Activated naive CD4-positive, alpha-beta T cell treated with anti-CD3 and anti-CD28 coated beads for 36 hours (primary cell): ENCODE data around the gene PDCL2. TPM values are rescaled to one million over a fixed set of nuclear protein-coding genes. Genes with fewer than 3 reads are reported as not detected.
A peak's percentile ranks its signal among the peaks of the same experiment; 100 is the strongest.

ENCODE experiments used
- CTCF ChIA-PET: fragments of 350-600 bp; sonication (Branson Sonifier 250); formaldehyde crosslinking; loops from one replicate; lab custom pipeline; 2021; ENCODE audit warnings: antibody characterized with exemption; lab: Charles Lee
- DNase-seq: peaks from one replicate; pipeline ENCODE4 v3.0.0-alpha.2; 2020
- H3K27ac Mint-ChIP-seq: one replicate; pipeline ENCODE4 v1.8.0; 2021; ENCODE audit warnings: mild to moderate bottlenecking, mixed read lengths
- H3K27me3 Mint-ChIP-seq: one replicate; pipeline ENCODE4 v1.8.0; 2021; ENCODE audit warnings: low read depth, mixed read lengths
- H3K36me3 Mint-ChIP-seq: one replicate; pipeline ENCODE4 v1.8.0; 2021; ENCODE audit warnings: low read depth, mixed read lengths
- H3K4me1 Mint-ChIP-seq: one replicate; pipeline ENCODE4 v1.8.0; 2021; ENCODE audit warnings: low read depth, mixed read lengths
- H3K4me3 Mint-ChIP-seq: one replicate; pipeline ENCODE4 v1.8.0; 2021; ENCODE audit warnings: mild to moderate bottlenecking, moderate library complexity, mixed read lengths
- H3K9me3 Mint-ChIP-seq: one replicate; pipeline ENCODE4 v1.8.0; 2021; ENCODE audit warnings: mixed read lengths
- intact Hi-C: fragments of 100-400 bp; cut with micrococcal nuclease; formaldehyde crosslinking; loops from one replicate; pipeline ENCODE4 v1.15.1; 2023
- total RNA-seq, 2 experiments: library from RNA; stranded (reverse); gene quantifications; one replicate each; pipeline ENCODE4 v1.2.3, GENCODE V29; 2021

The PDCL2 gene
- total RNA-seq, 2 experiments from 2014 or later = not detected

GRCh38 chr4:55546756-55547465, 45.1 kb downstream of the PDCL2 start, which contains the start of gene CLOCK:
Gene CLOCK, minus strand, starts transcription at chr4:55546909. Its CDS starts 64,124 bp downstream, at chr4:55482785.
- H3K4me3 Mint-ChIP-seq = peak within 1 kb of the TSS; percentile 84
- CTCF ChIA-PET = interaction anchor here (0.6 to 2.0 kb wide), 3 partner anchors 201 to 940 kb away, joined by 4 to 11 read pairs (median 6); partner anchors contain the start of gene SRD5A3
- DNase-seq = peak; percentile 83
- H3K27ac Mint-ChIP-seq = peak within 1 kb of the TSS; percentile 89
- H3K27me3 Mint-ChIP-seq = no peaks in the 10 kb centered on the region
- peaks cover 50% of the 10 kb centered on the region for H3K4me1 Mint-ChIP-seq
- intact Hi-C loops = loop anchor here (1.0 to 5.0 kb wide), 9 partner anchors 90 to 1430 kb away; partner anchors contain the start of genes CEP135, EXOC1, NMU and NOA1
- H3K36me3 Mint-ChIP-seq = no peaks in the 10 kb centered on the region
- no peaks in the 10 kb centered on the region for H3K9me3 Mint-ChIP-seq

- H3K36me3 Mint-ChIP-seq = no peaks in the 10 kb centered on the region
- peak overlapping the region; percentile 84 for H3K4me3 Mint-ChIP-seq
- no peak for DNase-seq
- no peaks in the 10 kb centered on the region for H3K9me3 Mint-ChIP-seq
- CTCF ChIA-PET = interaction anchor here (1.0 to 2.0 kb wide), 3 partner anchors 201 to 321 kb away, joined by 3 to 11 read pairs (median 4); partner anchors contain the start of genes EXOC1 and SRD5A3
- no peaks in the 10 kb centered on the region for H3K27me3 Mint-ChIP-seq
- intact Hi-C loops = loop anchor here (1.0 to 5.0 kb wide), 9 partner anchors 91 to 1431 kb away; partner anchors contain the start of genes CEP135, EXOC1, NMU and NOA1
- no peak overlapping the region for H3K27ac Mint-ChIP-seq
- H3K4me1 Mint-ChIP-seq = peaks cover 50% of the 10 kb centered on the region
Observed at GRCh38 chr4:55546506-55546755, 45.6 kb downstream of the PDCL2 start.

- peak overlapping the region; percentile 83 for H3K27ac Mint-ChIP-seq
- no peaks in the 10 kb centered on the region for H3K36me3 Mint-ChIP-seq
- H3K9me3 Mint-ChIP-seq = no peaks in the 10 kb centered on the region
- peak overlapping the region; percentile 84 for H3K4me3 Mint-ChIP-seq
- peak; percentile 61 for DNase-seq
- CTCF ChIA-PET = interaction anchor here (0.8 to 2.0 kb wide), 4 partner anchors 200 to 1617 kb away, joined by 3 to 11 read pairs (median 4); partner anchors contain the start of genes EXOC1 and SRD5A3
- H3K27me3 Mint-ChIP-seq = no peaks in the 10 kb centered on the region
- peaks cover 52% of the 10 kb centered on the region for H3K4me1 Mint-ChIP-seq
- intact Hi-C loops = loop anchor here (1.0 to 5.0 kb wide), 9 partner anchors 91 to 1431 kb away; partner anchors contain the start of genes CEP135, EXOC1, NMU and NOA1
Observed at GRCh38 chr4:55545641-55546505, 46.2 kb downstream of the PDCL2 start.

- Mint-ChIP-seq H3K4me3 (peak overlapping the region; percentile 84), H3K27ac (no peak overlapping the region), H3K4me1 (peaks cover 51% of the 10 kb centered on the region), H3K9me3 (no peaks in the 10 kb centered on the region), H3K27me3 (no peaks in the 10 kb centered on the region), H3K36me3 (peaks cover 3% of the 10 kb centered on the region)
- DNase-seq = no peak
- intact Hi-C loops = loop anchor here (5.0 kb wide), 3 partner anchors 92 to 1432 kb away; partner anchors contain the start of genes NMU, NOA1 and POLR2B
- CTCF ChIA-PET = interaction anchor here (0.5 to 2.0 kb wide), 4 partner anchors 92 to 1618 kb away, joined by 3 to 11 read pairs (median 4); partner anchors contain the start of gene SRD5A3
Observed at GRCh38 chr4:55545151-55545550, 46.9 kb downstream of the PDCL2 start.

- CTCF ChIA-PET = no interaction called here
- peaks cover 3% of the 10 kb centered on the region for H3K36me3 Mint-ChIP-seq
- H3K4me1 Mint-ChIP-seq = peaks cover 48% of the 10 kb centered on the region
- no peak for DNase-seq
- H3K4me3 Mint-ChIP-seq = no peak overlapping the region
- intact Hi-C loops = no loop called here
- no peaks in the 10 kb centered on the region for H3K9me3 Mint-ChIP-seq
- no peaks in the 10 kb centered on the region for H3K27me3 Mint-ChIP-seq
- no peak overlapping the region for H3K27ac Mint-ChIP-seq
Observed at GRCh38 chr4:55543858-55544257, 48.2 kb downstream of the PDCL2 start.

- Mint-ChIP-seq H3K9me3 (no peaks in the 10 kb centered on the region), H3K36me3 (peaks cover 5% of the 10 kb centered on the region), H3K27me3 (no peaks in the 10 kb centered on the region), H3K4me3 (no peak overlapping the region), H3K27ac (no peak overlapping the region), H3K4me1 (peaks cover 53% of the 10 kb centered on the region)
- CTCF ChIA-PET = no interaction called here
- DNase-seq = no peak
- intact Hi-C loops = no loop called here
Observed at GRCh38 chr4:55540271-55540670, 51.8 kb downstream of the PDCL2 start.

- H3K27ac Mint-ChIP-seq = no peak overlapping the region
- no peak for DNase-seq
- intact Hi-C loops = no loop called here
- CTCF ChIA-PET = interaction anchor here (0.7 kb wide), 1 partner anchor 227 kb away, joined by 4 read pairs; no protein-coding TSS in a partner anchor
- H3K4me1 Mint-ChIP-seq = peaks cover 48% of the 10 kb centered on the region
- H3K27me3 Mint-ChIP-seq = no peaks in the 10 kb centered on the region
- no peak overlapping the region for H3K4me3 Mint-ChIP-seq
- H3K9me3 Mint-ChIP-seq = no peaks in the 10 kb centered on the region
- peaks cover 5% of the 10 kb centered on the region for H3K36me3 Mint-ChIP-seq
Observed at GRCh38 chr4:55539658-55540057, 52.4 kb downstream of the PDCL2 start.

GRCh38 chr4:55538531-55538930, 53.5 kb downstream of the PDCL2 start:
- CTCF ChIA-PET = interaction anchor here (0.6 kb wide), 1 partner anchor 441 kb away, joined by 3 read pairs; no protein-coding TSS in a partner anchor
- intact Hi-C loops = no loop called here
- Mint-ChIP-seq H3K27me3 (no peaks in the 10 kb centered on the region), H3K4me1 (peaks cover 39% of the 10 kb centered on the region), H3K36me3 (peaks cover 16% of the 10 kb centered on the region), H3K27ac (no peak overlapping the region), H3K9me3 (peaks cover 6% of the 10 kb centered on the region), H3K4me3 (no peak overlapping the region)
- DNase-seq = no peak

- H3K4me1 Mint-ChIP-seq = peaks cover 17% of the 10 kb centered on the region
- intact Hi-C loops = no loop called here
- H3K36me3 Mint-ChIP-seq = peaks cover 39% of the 10 kb centered on the region
- DNase-seq = no peak
- no peak overlapping the region for H3K27ac Mint-ChIP-seq
- CTCF ChIA-PET = no interaction called here
- H3K9me3 Mint-ChIP-seq = peaks cover 18% of the 10 kb centered on the region
- no peaks in the 10 kb centered on the region for H3K27me3 Mint-ChIP-seq
- H3K4me3 Mint-ChIP-seq = no peak overlapping the region
Observed at GRCh38 chr4:55534306-55534705, 57.7 kb downstream of the PDCL2 start.

- no peak for DNase-seq
- CTCF ChIA-PET = interaction anchor here (0.6 kb wide), 1 partner anchor 121 kb away, joined by 3 read pairs; no protein-coding TSS in a partner anchor
- no peaks in the 10 kb centered on the region for H3K27me3 Mint-ChIP-seq
- H3K4me3 Mint-ChIP-seq = no peak overlapping the region
- H3K4me1 Mint-ChIP-seq = peaks cover 3% of the 10 kb centered on the region
- peaks cover 43% of the 10 kb centered on the region for H3K36me3 Mint-ChIP-seq
- intact Hi-C loops = no loop called here
- peaks cover 18% of the 10 kb centered on the region for H3K9me3 Mint-ChIP-seq
- no peak overlapping the region for H3K27ac Mint-ChIP-seq
Observed at GRCh38 chr4:55530691-55531090, 61.4 kb downstream of the PDCL2 start.

- CTCF ChIA-PET = no interaction called here
- Mint-ChIP-seq H3K4me1 (peaks cover 4% of the 10 kb centered on the region), H3K9me3 (peaks cover 18% of the 10 kb centered on the region), H3K4me3 (no peak overlapping the region), H3K27ac (no peak overlapping the region), H3K27me3 (no peaks in the 10 kb centered on the region), H3K36me3 (peaks cover 43% of the 10 kb centered on the region)
- intact Hi-C loops = no loop called here
- DNase-seq = no peak
Observed at GRCh38 chr4:55530167-55530566, 61.9 kb downstream of the PDCL2 start.

GRCh38 chr4:55528491-55528890, 63.6 kb downstream of the PDCL2 start:
- intact Hi-C loops = no loop called here
- Mint-ChIP-seq H3K36me3 (peaks cover 33% of the 10 kb centered on the region), H3K27ac (no peak overlapping the region), H3K4me3 (no peak overlapping the region), H3K27me3 (no peaks in the 10 kb centered on the region), H3K9me3 (peaks cover 11% of the 10 kb centered on the region), H3K4me1 (peaks cover 11% of the 10 kb centered on the region)
- DNase-seq = no peak
- CTCF ChIA-PET = no interaction called here
